ENCODE data around the gene KLC1.

Gene KLC1

GRCh38 chr14:103729496-103730448 lies 100.8 kb downstream of the KLC1 start:
- H3K27me3 Mint-ChIP-seq, result no peaks in the 10 kb centered on the region
- no peak for ATAC-seq (replicated peaks; ENCODE audit: extremely low read depth, poor library complexity, severe bottlenecking)

GRCh38 chr14:103730490-103731035 lies 101.6 kb downstream of the KLC1 start:
- ATAC-seq (replicated peaks; ENCODE audit: extremely low read depth, poor library complexity, severe bottlenecking), result no peak
- no peak overlapping the region for H3K4me3 Mint-ChIP-seq
- no peak for DNase-seq (ENCODE audit: low spot score in 2 of 2)
- H3K9me3 Mint-ChIP-seq, result no peaks in the 10 kb centered on the region
- H3K27ac Mint-ChIP-seq (ENCODE audit: low read depth), result peak overlapping the region; percentile 25
- peaks cover 12% of the 10 kb centered on the region for H3K36me3 Mint-ChIP-seq (ENCODE audit: insufficient read depth)
- H3K4me1 Mint-ChIP-seq, result peaks cover 6% of the 10 kb centered on the region
- H3K27me3 Mint-ChIP-seq, result no peaks in the 10 kb centered on the region

More at GRCh38 chr14:103729496-103730448, 100.8 kb downstream of the KLC1 start:
- no peak for DNase-seq (ENCODE audit: low spot score in 2 of 2)
- H3K9me3 Mint-ChIP-seq, result no peaks in the 10 kb centered on the region
- H3K4me1 Mint-ChIP-seq, result peaks cover 6% of the 10 kb centered on the region
- peaks cover 10% of the 10 kb centered on the region for H3K36me3 Mint-ChIP-seq (ENCODE audit: insufficient read depth)
- H3K27ac Mint-ChIP-seq (ENCODE audit: low read depth), result peak overlapping the region; percentile 25
- no peak overlapping the region for H3K4me3 Mint-ChIP-seq

GRCh38 chr14:103731481-103731880 lies 102.5 kb downstream of the KLC1 start:
- H3K9me3 Mint-ChIP-seq, result no peaks in the 10 kb centered on the region
- DNase-seq (ENCODE audit: low spot score in 2 of 2), result no peak
- no peak overlapping the region for H3K27ac Mint-ChIP-seq (ENCODE audit: low read depth)
- peaks cover 6% of the 10 kb centered on the region for H3K4me1 Mint-ChIP-seq
- no peak for ATAC-seq (replicated peaks; ENCODE audit: extremely low read depth, poor library complexity, severe bottlenecking)
- peaks cover 12% of the 10 kb centered on the region for H3K36me3 Mint-ChIP-seq (ENCODE audit: insufficient read depth)
- no peak overlapping the region for H3K4me3 Mint-ChIP-seq
- no peaks in the 10 kb centered on the region for H3K27me3 Mint-ChIP-seq

- peaks cover 6% of the 10 kb centered on the region for H3K4me1 Mint-ChIP-seq
- ATAC-seq (replicated peaks; ENCODE audit: extremely low read depth, poor library complexity, severe bottlenecking), result no peak
Measured at GRCh38 chr14:103731916-103732867, 103.2 kb downstream of the KLC1 start.

GRCh38 chr14:103732868-103733620 lies 104.0 kb downstream of the KLC1 start:
- Mint-ChIP-seq H3K9me3 (no peaks in the 10 kb centered on the region), H3K27me3 (no peaks in the 10 kb centered on the region), H3K4me3 (no peak overlapping the region), H3K27ac (ENCODE audit: low read depth) (no peak overlapping the region), H3K4me1 (peaks cover 6% of the 10 kb centered on the region), H3K36me3 (ENCODE audit: insufficient read depth) (peaks cover 15% of the 10 kb centered on the region)
- no peak for DNase-seq (ENCODE audit: low spot score in 2 of 2)
- no peak for ATAC-seq (replicated peaks; ENCODE audit: extremely low read depth, poor library complexity, severe bottlenecking)

More at GRCh38 chr14:103731916-103732867, 103.2 kb downstream of the KLC1 start:
- H3K27ac Mint-ChIP-seq (ENCODE audit: low read depth), result no peak overlapping the region
- H3K36me3 Mint-ChIP-seq (ENCODE audit: insufficient read depth), result peaks cover 12% of the 10 kb centered on the region
- H3K4me3 Mint-ChIP-seq, result no peak overlapping the region
- no peaks in the 10 kb centered on the region for H3K9me3 Mint-ChIP-seq
- DNase-seq (ENCODE audit: low spot score in 2 of 2), result no peak
- no peaks in the 10 kb centered on the region for H3K27me3 Mint-ChIP-seq

- DNase-seq (ENCODE audit: low spot score in 2 of 2) (no peak), ATAC-seq (replicated peaks; ENCODE audit: extremely low read depth, poor library complexity, severe bottlenecking) (no peak)
- Mint-ChIP-seq H3K9me3 (no peaks in the 10 kb centered on the region), H3K4me1 (peaks cover 6% of the 10 kb centered on the region), H3K36me3 (ENCODE audit: insufficient read depth) (peaks cover 15% of the 10 kb centered on the region), H3K27me3 (no peaks in the 10 kb centered on the region), H3K27ac (ENCODE audit: low read depth) (no peak overlapping the region), H3K4me3 (no peak overlapping the region)
Measured at GRCh38 chr14:103733651-103734050, 104.6 kb downstream of the KLC1 start.

- Mint-ChIP-seq H3K9me3 (no peaks in the 10 kb centered on the region), H3K4me1 (peaks cover 6% of the 10 kb centered on the region), H3K27ac (ENCODE audit: low read depth) (no peak overlapping the region), H3K27me3 (no peaks in the 10 kb centered on the region), H3K4me3 (no peak overlapping the region), H3K36me3 (ENCODE audit: insufficient read depth) (peaks cover 11% of the 10 kb centered on the region)
- DNase-seq (ENCODE audit: low spot score in 2 of 2) (no peak), ATAC-seq (replicated peaks; ENCODE audit: extremely low read depth, poor library complexity, severe bottlenecking) (no peak)
Measured at GRCh38 chr14:103734081-103734888, 105.3 kb downstream of the KLC1 start.

- H3K4me1 Mint-ChIP-seq, result no peaks in the 10 kb centered on the region
- DNase-seq (ENCODE audit: low spot score in 2 of 2) (no peak), ATAC-seq (replicated peaks; ENCODE audit: extremely low read depth, poor library complexity, severe bottlenecking) (no peak)
- no peaks in the 10 kb centered on the region for H3K27me3 Mint-ChIP-seq
- no peak overlapping the region for H3K27ac Mint-ChIP-seq (ENCODE audit: low read depth)
- no peaks in the 10 kb centered on the region for H3K9me3 Mint-ChIP-seq
- no peak overlapping the region for H3K4me3 Mint-ChIP-seq
- H3K36me3 Mint-ChIP-seq (ENCODE audit: insufficient read depth), result peaks cover 9% of the 10 kb centered on the region
Measured at GRCh38 chr14:103735022-103735421, 106.0 kb downstream of the KLC1 start.

GRCh38 chr14:103735439-103735814 lies 106.4 kb downstream of the KLC1 start:
- ATAC-seq (replicated peaks; ENCODE audit: extremely low read depth, poor library complexity, severe bottlenecking) (no peak), DNase-seq (ENCODE audit: low spot score in 2 of 2) (no peak)
- no peak overlapping the region for H3K27ac Mint-ChIP-seq (ENCODE audit: low read depth)
- H3K9me3 Mint-ChIP-seq, result no peaks in the 10 kb centered on the region
- no peaks in the 10 kb centered on the region for H3K27me3 Mint-ChIP-seq
- peaks cover 9% of the 10 kb centered on the region for H3K36me3 Mint-ChIP-seq (ENCODE audit: insufficient read depth)
- H3K4me3 Mint-ChIP-seq, result no peak overlapping the region
- H3K4me1 Mint-ChIP-seq, result no peaks in the 10 kb centered on the region

- DNase-seq (ENCODE audit: low spot score in 2 of 2) (no peak), ATAC-seq (replicated peaks; ENCODE audit: extremely low read depth, poor library complexity, severe bottlenecking) (no peak)
- H3K4me3 Mint-ChIP-seq, result no peak overlapping the region
- peaks cover 9% of the 10 kb centered on the region for H3K36me3 Mint-ChIP-seq (ENCODE audit: insufficient read depth)
- H3K4me1 Mint-ChIP-seq, result no peaks in the 10 kb centered on the region
- H3K27ac Mint-ChIP-seq (ENCODE audit: low read depth), result no peak overlapping the region
- no peaks in the 10 kb centered on the region for H3K27me3 Mint-ChIP-seq
- H3K9me3 Mint-ChIP-seq, result no peaks in the 10 kb centered on the region
Measured at GRCh38 chr14:103735815-103736545, 107.0 kb downstream of the KLC1 start.

Data from central memory CD8-positive, alpha-beta T cell (primary cell).